Upper lobe of left lung (tissue), 4 donors: ENCODE measurements around the gene SLC49A3.

Experiments used
- EP300 ChIP-seq, 4 donors: sonication (generic); formaldehyde crosslinking; IDR thresholded peaks; one replicate each; pipeline ENCODE4 v1.5.1; 2017; ENCODE audit warnings: antibody characterized with exemption in 4 of 4, control low read depth in 2 of 4
- POLR2A ChIP-seq, 4 donors: fragments of 450-650 bp; IDR thresholded peaks; one replicate each; pipeline ENCODE4 v1.5.1; 2016 to 2017; ENCODE audit warnings: antibody characterized with exemption in 4 of 4, mild to moderate bottlenecking in 2 of 4
- TF ChIP-seq, protein P1 (sequence below), 6 experiments: fragments of 450-650 bp in 4 of 6; fragments of 200-600 bp in 2 of 6; sonication (generic) in 2 of 6; IDR thresholded peaks; one replicate each; pipeline ENCODE4 v1.5.1; 2016 to 2019; ENCODE audit warnings: antibody characterized with exemption in 6 of 6

DNA sequence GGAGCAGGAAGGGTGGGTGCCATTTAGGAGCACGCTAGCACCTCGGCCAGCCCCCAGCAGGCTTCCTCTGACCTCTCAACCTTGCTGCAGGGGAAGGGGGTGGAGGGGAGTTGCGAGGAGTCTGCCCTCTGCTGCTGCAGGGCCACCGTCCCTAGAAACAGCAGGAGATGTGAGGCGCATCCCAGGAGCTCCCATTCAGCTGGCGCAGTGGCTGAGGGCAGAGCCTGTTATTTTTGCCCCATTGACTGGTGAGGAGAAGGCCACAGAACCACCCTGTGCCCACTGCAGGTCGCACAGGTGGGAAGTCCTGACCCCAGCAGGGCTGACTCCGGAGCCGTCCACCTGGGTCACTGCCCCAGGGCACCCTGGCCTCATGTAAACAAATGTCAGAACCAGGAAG is 55.5 kb downstream of the SLC49A3 start:
- TF ChIP-seq EP300 (IDR thresholded peaks at IDR 0.05), result no peak
- TF ChIP-seq, protein P1, sequence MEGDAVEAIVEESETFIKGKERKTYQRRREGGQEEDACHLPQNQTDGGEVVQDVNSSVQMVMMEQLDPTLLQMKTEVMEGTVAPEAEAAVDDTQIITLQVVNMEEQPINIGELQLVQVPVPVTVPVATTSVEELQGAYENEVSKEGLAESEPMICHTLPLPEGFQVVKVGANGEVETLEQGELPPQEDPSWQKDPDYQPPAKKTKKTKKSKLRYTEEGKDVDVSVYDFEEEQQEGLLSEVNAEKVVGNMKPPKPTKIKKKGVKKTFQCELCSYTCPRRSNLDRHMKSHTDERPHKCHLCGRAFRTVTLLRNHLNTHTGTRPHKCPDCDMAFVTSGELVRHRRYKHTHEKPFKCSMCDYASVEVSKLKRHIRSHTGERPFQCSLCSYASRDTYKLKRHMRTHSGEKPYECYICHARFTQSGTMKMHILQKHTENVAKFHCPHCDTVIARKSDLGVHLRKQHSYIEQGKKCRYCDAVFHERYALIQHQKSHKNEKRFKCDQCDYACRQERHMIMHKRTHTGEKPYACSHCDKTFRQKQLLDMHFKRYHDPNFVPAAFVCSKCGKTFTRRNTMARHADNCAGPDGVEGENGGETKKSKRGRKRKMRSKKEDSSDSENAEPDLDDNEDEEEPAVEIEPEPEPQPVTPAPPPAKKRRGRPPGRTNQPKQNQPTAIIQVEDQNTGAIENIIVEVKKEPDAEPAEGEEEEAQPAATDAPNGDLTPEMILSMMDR (IDR thresholded peaks at IDR 0.05), result no peak
- TF ChIP-seq POLR2A (IDR thresholded peaks at IDR 0.05), result no peak
